ENCODE results near the gene PRR16.

Gene PRR16

DNA sequence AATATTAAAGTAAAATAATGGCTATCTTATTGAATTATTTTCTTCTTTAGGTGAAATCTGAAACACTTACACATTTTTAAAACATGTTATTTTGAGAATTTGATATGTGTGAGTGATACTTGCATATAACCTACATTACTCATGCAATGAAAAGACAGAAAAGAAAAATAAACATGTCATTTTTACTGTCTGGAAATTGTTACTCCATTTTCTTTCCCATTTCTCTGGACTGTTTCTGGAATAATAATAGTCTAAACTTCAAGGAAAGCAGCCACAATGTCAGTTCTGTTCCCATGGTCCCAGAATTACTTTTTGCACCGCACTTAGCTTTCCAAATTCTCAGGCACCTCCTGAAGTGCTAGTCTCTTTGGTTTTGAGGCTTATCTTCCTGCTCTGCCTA lies 145.5 kb downstream of the PRR16 start:
- H3K27me3 ChIP-seq (ENCODE audit: insufficient read depth, low read length, poor library complexity, severe bottlenecking), result no peaks in the 10 kb centered on the region
- no peak overlapping the region for H3K4me3 ChIP-seq (ENCODE audit: low read length, poor library complexity, severe bottlenecking)
- no peaks in the 10 kb centered on the region for H3K36me3 ChIP-seq (ENCODE audit: insufficient read depth, low read length)
- no peaks in the 10 kb centered on the region for H3K9me2 ChIP-seq (replicated peaks; ENCODE audit: low read depth, low read length)
- TF ChIP-seq, protein P1, sequence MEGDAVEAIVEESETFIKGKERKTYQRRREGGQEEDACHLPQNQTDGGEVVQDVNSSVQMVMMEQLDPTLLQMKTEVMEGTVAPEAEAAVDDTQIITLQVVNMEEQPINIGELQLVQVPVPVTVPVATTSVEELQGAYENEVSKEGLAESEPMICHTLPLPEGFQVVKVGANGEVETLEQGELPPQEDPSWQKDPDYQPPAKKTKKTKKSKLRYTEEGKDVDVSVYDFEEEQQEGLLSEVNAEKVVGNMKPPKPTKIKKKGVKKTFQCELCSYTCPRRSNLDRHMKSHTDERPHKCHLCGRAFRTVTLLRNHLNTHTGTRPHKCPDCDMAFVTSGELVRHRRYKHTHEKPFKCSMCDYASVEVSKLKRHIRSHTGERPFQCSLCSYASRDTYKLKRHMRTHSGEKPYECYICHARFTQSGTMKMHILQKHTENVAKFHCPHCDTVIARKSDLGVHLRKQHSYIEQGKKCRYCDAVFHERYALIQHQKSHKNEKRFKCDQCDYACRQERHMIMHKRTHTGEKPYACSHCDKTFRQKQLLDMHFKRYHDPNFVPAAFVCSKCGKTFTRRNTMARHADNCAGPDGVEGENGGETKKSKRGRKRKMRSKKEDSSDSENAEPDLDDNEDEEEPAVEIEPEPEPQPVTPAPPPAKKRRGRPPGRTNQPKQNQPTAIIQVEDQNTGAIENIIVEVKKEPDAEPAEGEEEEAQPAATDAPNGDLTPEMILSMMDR (conservative IDR thresholded peaks at IDR 0.05; ENCODE audit: low read length), result no peak
- TF ChIP-seq EZH2phosphoT487 (IDR thresholded peaks at IDR 0.05; ENCODE audit: borderline replicate concordance), result no peak
- no peak overlapping the region for H3K9ac ChIP-seq (ENCODE audit: low read depth, low read length, poor library complexity, severe bottlenecking)
- H3K9me3 ChIP-seq (ENCODE audit: insufficient read depth, low read depth, low read length), result no peaks in the 10 kb centered on the region
- H3K4me2 ChIP-seq (ENCODE audit: low read depth, low read length, poor library complexity, severe bottlenecking), result no peak overlapping the region
- H4K20me1 ChIP-seq (ENCODE audit: insufficient read depth, low read length, poor library complexity, severe bottlenecking), result no peaks in the 10 kb centered on the region
- H3F3A ChIP-seq (ENCODE audit: low read depth), result no peaks in the 10 kb centered on the region
- H3K4me1 ChIP-seq (ENCODE audit: insufficient read depth, low read length, poor library complexity, severe bottlenecking), result no peaks in the 10 kb centered on the region
- H2AFZ ChIP-seq (ENCODE audit: low read length), result no peak overlapping the region
- H3K79me2 ChIP-seq (ENCODE audit: insufficient read depth, low read length), result no peaks in the 10 kb centered on the region

DNA sequence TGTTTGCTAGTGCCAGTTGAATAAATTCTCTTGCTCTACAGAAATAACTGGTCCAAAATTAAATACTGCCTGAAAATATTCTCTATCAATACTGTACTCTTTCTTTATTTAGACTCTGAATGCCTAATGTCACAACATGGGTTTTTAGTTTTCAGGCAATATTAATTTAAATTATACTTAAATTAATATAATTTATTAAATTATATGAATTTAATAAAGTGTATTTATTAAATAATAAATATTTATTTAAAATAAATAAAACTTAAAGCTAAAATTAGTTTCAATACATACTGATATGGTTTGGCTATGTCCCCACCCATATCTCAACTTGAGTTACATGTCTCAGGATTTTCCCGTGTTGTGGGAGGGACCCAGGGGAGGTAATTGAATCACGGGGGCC lies 146.0 kb downstream of the PRR16 start:
- no peak overlapping the region for H3K9ac ChIP-seq (ENCODE audit: low read depth, low read length, poor library complexity, severe bottlenecking)
- no peaks in the 10 kb centered on the region for H3K79me2 ChIP-seq (ENCODE audit: insufficient read depth, low read length)
- H3K36me3 ChIP-seq (ENCODE audit: insufficient read depth, low read length), result no peaks in the 10 kb centered on the region
- no peaks in the 10 kb centered on the region for H4K20me1 ChIP-seq (ENCODE audit: insufficient read depth, low read length, poor library complexity, severe bottlenecking)
- no peak overlapping the region for H2AFZ ChIP-seq (ENCODE audit: low read length)
- H3K4me2 ChIP-seq (ENCODE audit: low read depth, low read length, poor library complexity, severe bottlenecking), result no peak overlapping the region
- no peak overlapping the region for H3K4me3 ChIP-seq (ENCODE audit: low read length, poor library complexity, severe bottlenecking)
- TF ChIP-seq EZH2phosphoT487 (IDR thresholded peaks at IDR 0.05; ENCODE audit: borderline replicate concordance), result no peak
- H3K27me3 ChIP-seq (ENCODE audit: insufficient read depth, low read length, poor library complexity, severe bottlenecking), result no peaks in the 10 kb centered on the region
- H3K9me3 ChIP-seq (ENCODE audit: insufficient read depth, low read depth, low read length), result no peaks in the 10 kb centered on the region
- H3K4me1 ChIP-seq (ENCODE audit: insufficient read depth, low read length, poor library complexity, severe bottlenecking), result no peaks in the 10 kb centered on the region
- no peaks in the 10 kb centered on the region for H3K9me2 ChIP-seq (replicated peaks; ENCODE audit: low read depth, low read length)
- H3F3A ChIP-seq (ENCODE audit: low read depth), result no peaks in the 10 kb centered on the region

DNA sequence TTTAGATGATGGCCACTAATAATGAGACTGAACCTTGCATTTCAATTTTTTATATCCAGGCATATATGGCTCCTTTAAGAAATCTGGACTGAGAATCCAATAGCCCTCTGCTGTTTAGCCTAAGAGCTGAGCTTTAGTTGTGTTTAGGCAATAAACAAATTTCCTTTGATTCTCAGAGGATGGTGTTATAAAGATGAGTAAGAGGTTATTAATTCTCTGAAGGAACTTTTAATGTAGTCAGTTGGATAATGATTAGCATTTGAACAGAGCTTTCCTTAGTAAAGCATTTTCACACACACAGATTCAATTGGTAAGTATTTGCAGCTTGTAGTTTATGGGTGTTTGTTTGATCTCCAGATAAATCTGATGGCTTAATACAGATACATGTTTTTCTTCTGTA lies 149.6 kb downstream of the PRR16 start:
- Histone ChIP-seq H3K36me3 (ENCODE audit: insufficient read depth, low read length) (no peaks in the 10 kb centered on the region), H3F3A (ENCODE audit: low read depth) (no peaks in the 10 kb centered on the region), H3K9ac (ENCODE audit: low read depth, low read length, poor library complexity, severe bottlenecking) (no peak overlapping the region), H3K4me2 (ENCODE audit: low read depth, low read length, poor library complexity, severe bottlenecking) (no peak overlapping the region), H3K4me3 (ENCODE audit: low read length, poor library complexity, severe bottlenecking) (no peak overlapping the region), H2AFZ (ENCODE audit: low read length) (no peak overlapping the region), H3K4me1 (ENCODE audit: insufficient read depth, low read length, poor library complexity, severe bottlenecking) (no peaks in the 10 kb centered on the region), H4K20me1 (ENCODE audit: insufficient read depth, low read length, poor library complexity, severe bottlenecking) (no peaks in the 10 kb centered on the region), H3K27me3 (ENCODE audit: insufficient read depth, low read length, poor library complexity, severe bottlenecking) (no peaks in the 10 kb centered on the region), H3K79me2 (ENCODE audit: insufficient read depth, low read length) (no peaks in the 10 kb centered on the region), H3K9me2 (replicated peaks; ENCODE audit: low read depth, low read length) (no peaks in the 10 kb centered on the region), H3K9me3 (ENCODE audit: insufficient read depth, low read depth, low read length) (no peaks in the 10 kb centered on the region)
- TF ChIP-seq, protein P1 (conservative IDR thresholded peaks at IDR 0.05; ENCODE audit: low read length), result no peak
- no peak for TF ChIP-seq EZH2phosphoT487 (IDR thresholded peaks at IDR 0.05; ENCODE audit: borderline replicate concordance)

DNA sequence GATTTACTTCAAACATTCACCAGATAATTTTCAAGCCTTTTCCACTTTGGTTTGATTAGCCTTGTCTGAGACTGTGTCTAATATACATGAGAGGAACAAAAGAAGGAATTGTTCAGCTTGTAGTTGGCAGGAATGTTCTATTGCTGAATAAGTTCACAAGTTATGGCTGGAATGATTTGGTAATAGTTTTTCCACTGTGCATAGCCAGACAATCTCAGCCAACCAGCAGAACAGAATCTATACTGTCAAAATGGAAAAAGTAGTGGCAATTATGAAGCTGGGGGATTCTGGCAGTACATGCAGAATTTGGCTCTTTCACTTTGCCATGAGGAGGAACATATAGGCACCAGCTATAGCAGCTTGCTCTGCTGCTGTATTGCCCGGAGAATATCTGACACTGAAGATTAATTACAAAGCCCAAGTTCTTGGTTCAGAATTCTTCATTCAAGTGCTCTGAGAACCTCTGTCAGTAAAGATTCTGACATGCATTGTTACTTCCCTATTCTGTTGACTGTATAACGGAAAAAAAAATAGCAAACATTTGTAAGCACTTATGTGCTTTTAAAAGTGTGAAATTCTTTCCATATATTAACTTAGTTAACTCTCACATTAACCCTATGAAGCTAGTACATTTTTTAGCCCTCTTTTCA lies 150.6 kb downstream of the PRR16 start:
- Histone ChIP-seq H3K9ac (ENCODE audit: low read depth, low read length, poor library complexity, severe bottlenecking) (no peak overlapping the region), H3K4me1 (ENCODE audit: insufficient read depth, low read length, poor library complexity, severe bottlenecking) (no peaks in the 10 kb centered on the region), H3F3A (ENCODE audit: low read depth) (no peaks in the 10 kb centered on the region), H3K4me3 (ENCODE audit: low read length, poor library complexity, severe bottlenecking) (no peak overlapping the region), H3K36me3 (ENCODE audit: insufficient read depth, low read length) (no peaks in the 10 kb centered on the region), H2AFZ (ENCODE audit: low read length) (no peak overlapping the region), H3K4me2 (ENCODE audit: low read depth, low read length, poor library complexity, severe bottlenecking) (no peak overlapping the region), H3K79me2 (ENCODE audit: insufficient read depth, low read length) (no peaks in the 10 kb centered on the region), H3K9me3 (ENCODE audit: insufficient read depth, low read depth, low read length) (no peaks in the 10 kb centered on the region), H3K9me2 (replicated peaks; ENCODE audit: low read depth, low read length) (no peaks in the 10 kb centered on the region), H3K27me3 (ENCODE audit: insufficient read depth, low read length, poor library complexity, severe bottlenecking) (no peaks in the 10 kb centered on the region), H4K20me1 (ENCODE audit: insufficient read depth, low read length, poor library complexity, severe bottlenecking) (no peaks in the 10 kb centered on the region)
- TF ChIP-seq, protein P1 (conservative IDR thresholded peaks at IDR 0.05; ENCODE audit: low read length), result no peak
- no peak for TF ChIP-seq EZH2phosphoT487 (IDR thresholded peaks at IDR 0.05; ENCODE audit: borderline replicate concordance)

All from Loucy (cell line).